CD4-positive, alpha-beta memory T cell (primary cell): ENCODE measurements around the gene DACT3. TPM values are rescaled to one million over a fixed set of nuclear protein-coding genes. Genes with fewer than 3 reads are reported as not detected.

Source experiments
- CTCF ChIA-PET: fragments of 350-600 bp; sonication (Branson Sonifier 250); formaldehyde crosslinking; loops from one replicate; lab custom pipeline; 2021; ENCODE audit warnings: inconsistent platforms; ENCODE audit not compliant: partially characterized antibody; lab: Charles Lee
- POLR2A ChIA-PET: fragments of 350-600 bp; sonication (Branson Sonifier 250); formaldehyde crosslinking; loops from one replicate; lab custom pipeline; 2021; ENCODE audit not compliant: partially characterized antibody; lab: Charles Lee
- DNase-seq, 5 donors: peaks; one replicate each; pipeline versions ENCODE4 v3.0.0 to v3.0.0-alpha.2; 2020 to 2022; ENCODE audit warnings: mixed read lengths in 1 of 5
- H3K27ac ChIP-seq: one replicate; pipeline ENCODE4 v1.7.0; 2013; ENCODE audit warnings: low read depth, low read length
- H3K27me3 ChIP-seq: 2 replicates; pipeline ENCODE4 v1.7.0; 2013; ENCODE audit warnings: mild to moderate bottlenecking, low read length, moderate library complexity; ENCODE audit not compliant: insufficient read depth
- H3K36me3 ChIP-seq: 2 replicates; pipeline ENCODE4 v1.7.0; 2013; ENCODE audit warnings: mild to moderate bottlenecking, low read length, moderate library complexity; ENCODE audit not compliant: insufficient read depth
- H3K4me1 ChIP-seq: 2 replicates; pipeline ENCODE4 v1.7.0; 2013; ENCODE audit warnings: mild to moderate bottlenecking, low read length, moderate library complexity; ENCODE audit not compliant: insufficient read depth
- H3K4me3 ChIP-seq, 2 donors: one replicate each; pipeline ENCODE4 v1.7.0; 2013; ENCODE audit warnings: low read length in 2 of 2, mild to moderate bottlenecking in 1 of 2
- H3K9me3 ChIP-seq, 2 donors: one replicate each; pipeline ENCODE4 v1.7.0; 2013; ENCODE audit warnings: low read length in 2 of 2, control low read depth in 1 of 2; ENCODE audit not compliant: control insufficient read depth in 1 of 2
- H3K27ac Mint-ChIP-seq, 7 donors: one replicate each; pipeline ENCODE4 v1.8.0; 2020 to 2021; ENCODE audit warnings: mixed read lengths in 7 of 7, mild to moderate bottlenecking in 6 of 7, inconsistent platforms in 3 of 7, moderate library complexity in 3 of 7
- H3K27me3 Mint-ChIP-seq, 2 donors: one replicate each; pipeline ENCODE4 v1.8.0; 2020 to 2021; ENCODE audit warnings: mixed read lengths in 2 of 2
- H3K36me3 Mint-ChIP-seq, 2 donors: one replicate each; pipeline ENCODE4 v1.8.0; 2020 to 2021; ENCODE audit warnings: mixed read lengths in 2 of 2, inconsistent platforms in 1 of 2, mild to moderate bottlenecking in 1 of 2
- H3K4me1 Mint-ChIP-seq, 4 donors: one replicate each; pipeline ENCODE4 v1.8.0; 2020 to 2021; ENCODE audit warnings: mixed read lengths in 4 of 4, mild to moderate bottlenecking in 1 of 4
- H3K4me3 Mint-ChIP-seq, 8 donors: one replicate each; pipeline ENCODE4 v1.8.0; 2020 to 2021; ENCODE audit warnings: mixed read lengths in 8 of 8, mild to moderate bottlenecking in 7 of 8, moderate library complexity in 6 of 8, inconsistent platforms in 3 of 8
- H3K9me3 Mint-ChIP-seq, 8 donors: one replicate each; pipeline ENCODE4 v1.8.0; 2020 to 2021; ENCODE audit warnings: mixed read lengths in 8 of 8, mild to moderate bottlenecking in 5 of 8, inconsistent platforms in 3 of 8, moderate library complexity in 1 of 8
- intact Hi-C: fragments of 100-400 bp; cut with micrococcal nuclease; formaldehyde crosslinking; loops from one replicate; pipeline ENCODE4 v1.15.1; 2023
- polyA plus RNA-seq, 2 donors: library from polyadenylated mRNA; unstranded; fragments of 300-500 nt; fragmentation: Illumina TruSeq; gene quantifications; one replicate each; pipeline ENCODE4 v1.2.3, GENCODE V29; 2021
- total RNA-seq, 2 experiments: library from RNA; stranded (reverse); gene quantifications; one replicate each; pipeline ENCODE4 v1.2.3, GENCODE V29; 2021

DACT3 gene
- total and polyA plus RNA-seq, 4 experiments from 2014 or later = not detected

DNA sequence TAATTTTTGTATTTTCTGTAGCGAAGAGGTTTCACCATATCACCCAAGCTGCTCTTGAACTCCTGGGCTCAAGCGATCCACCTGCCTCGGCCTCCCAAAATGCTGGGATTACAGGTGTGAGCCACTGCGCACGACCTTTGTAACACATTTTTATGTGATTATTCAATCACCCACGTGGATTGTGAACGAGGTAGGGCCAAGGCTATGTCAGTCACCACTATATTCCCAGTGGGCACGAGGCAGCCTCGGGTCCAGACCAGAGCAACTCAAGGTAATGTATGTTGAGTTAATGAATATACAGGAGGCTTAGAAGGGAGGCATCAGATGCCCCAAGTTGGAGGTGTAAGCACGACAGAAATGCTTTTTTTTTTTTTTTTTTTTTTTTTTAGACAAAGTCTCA lies 45.0 kb downstream of the DACT3 start:
- Histone ChIP-seq H3K27ac (no peak overlapping the region), H3K36me3 (no peaks in the 10 kb centered on the region), H3K9me3 (no peaks in the 10 kb centered on the region), H3K27me3 (no peaks in the 10 kb centered on the region), H3K4me3 (no peak overlapping the region), H3K4me1 (peaks cover 76% of the 10 kb centered on the region)
- Mint-ChIP-seq H3K4me1 (peaks cover 37 to 71% (median 56%) of the 10 kb centered on the region in 4 donors), H3K27ac (peak overlapping the region in 1 of 7 donors; percentile 65), H3K9me3 (peaks cover 0 to 2% (median 0%) of the 10 kb centered on the region in 8 donors), H3K36me3 (peaks cover 0 to 4% of the 10 kb centered on the region in 2 donors), H3K4me3 (peak overlapping the region in 1 of 8 donors; percentile 56), H3K27me3 (no peaks in the 10 kb centered on the region)
- no peak for DNase-seq
- CTCF ChIA-PET = interaction anchor here (1.2 to 11.6 kb wide), 9 partner anchors 9 to 113 kb away, joined by 3 to 188 read pairs (median 7); partner anchors contain the start of genes CALM3, DACT3 and PTGIR
- intact Hi-C loops = no loop called here
- POLR2A ChIA-PET = interaction anchor here (0.6 to 12.4 kb wide), 3 partner anchors 15 to 666 kb away, joined by 4 to 301 read pairs (median 10); partner anchors contain the start of genes CALM3 and DACT3

DNA sequence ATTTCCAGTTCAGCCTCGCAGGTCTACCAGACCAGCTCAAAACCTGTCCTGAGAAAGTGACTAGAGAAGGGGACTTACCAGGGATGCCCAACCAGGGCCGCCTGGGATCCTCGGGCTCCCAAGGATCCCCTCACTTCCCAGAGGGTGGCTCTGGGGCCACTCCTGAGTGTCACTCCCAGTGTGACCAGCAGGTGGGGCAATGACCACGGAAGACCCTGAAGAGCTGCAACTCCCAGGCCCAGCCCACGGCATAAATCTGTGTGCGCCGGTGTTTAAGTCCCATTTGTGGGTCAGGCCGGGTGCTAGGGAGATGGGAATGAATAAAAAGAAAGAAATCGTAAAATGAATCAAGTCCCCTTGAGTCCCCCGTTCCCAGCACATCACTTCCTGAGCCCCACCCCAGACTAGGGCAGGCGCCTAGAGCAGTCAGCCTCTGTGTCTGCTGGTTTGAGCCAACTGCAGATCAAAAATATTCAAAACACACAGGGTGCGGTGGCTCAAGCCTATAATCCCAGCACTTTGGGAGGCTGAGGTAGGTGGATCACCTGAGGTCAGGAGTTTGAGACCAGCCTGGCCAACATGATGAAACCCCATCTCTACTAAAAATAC lies 46.8 kb downstream of the DACT3 start:
- Histone ChIP-seq H3K36me3 (peaks cover 9% of the 10 kb centered on the region), H3K9me3 (no peaks in the 10 kb centered on the region), H3K4me3 (no peak overlapping the region), H3K4me1 (peaks cover 80% of the 10 kb centered on the region), H3K27me3 (no peaks in the 10 kb centered on the region), H3K27ac (no peak overlapping the region)
- peaks cover 45 to 75% (median 60%) of the 10 kb centered on the region in 4 donors for H3K4me1 Mint-ChIP-seq
- H3K4me3 Mint-ChIP-seq = peak overlapping the region in 7 of 8 donors; percentile 36 to 75 (median 52)
- DNase-seq = peak; percentile 70 to 75 (median 71)
- CTCF ChIA-PET = interaction anchor here (0.7 to 11.6 kb wide), 20 partner anchors 12 to 500 kb away, joined by 3 to 188 read pairs (median 5); partner anchors contain the start of genes CALM3, DACT3, GNG8 and ZC3H4
- peak overlapping the region; percentile 76 to 93 (median 83) for H3K27ac Mint-ChIP-seq
- POLR2A ChIA-PET = interaction anchor here (0.8 to 12.4 kb wide), 4 partner anchors 13 to 47 kb away, joined by 3 to 301 read pairs (median 24); partner anchors contain the start of genes CALM3 and DACT3
- intact Hi-C loops = loop anchor here (1.0 to 5.0 kb wide), 3 partner anchors 48 to 133 kb away; partner anchors contain the start of genes FKRP, PRKD2 and STRN4
- H3K27me3 Mint-ChIP-seq = no peaks in the 10 kb centered on the region
- peaks cover 0 to 2% (median 0%) of the 10 kb centered on the region in 8 donors for H3K9me3 Mint-ChIP-seq
- H3K36me3 Mint-ChIP-seq = peaks cover 15 to 20% of the 10 kb centered on the region in 2 donors

DNA sequence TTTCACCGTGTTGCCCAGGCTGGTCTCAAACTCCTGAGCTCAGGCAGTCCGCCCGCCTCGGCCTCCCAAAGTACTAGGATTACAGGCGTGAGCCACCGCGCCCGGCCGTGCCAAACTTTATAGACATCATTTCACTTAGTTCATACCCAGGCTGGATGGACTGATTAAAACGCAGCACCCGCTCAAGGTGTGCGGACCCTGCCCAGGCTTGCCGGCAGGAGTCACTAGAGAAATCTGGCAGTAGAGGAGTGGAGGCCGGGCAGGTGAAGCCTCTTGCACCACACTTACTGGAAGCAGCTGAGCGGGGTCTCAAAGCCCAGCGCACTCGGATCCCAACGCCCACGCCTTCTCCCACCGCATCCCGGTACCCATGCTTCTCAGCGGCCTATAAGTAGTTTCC lies 47.5 kb downstream of the DACT3 start:
- Histone ChIP-seq H3K9me3 (no peaks in the 10 kb centered on the region), H3K36me3 (peaks cover 16% of the 10 kb centered on the region), H3K27ac (no peak overlapping the region), H3K27me3 (no peaks in the 10 kb centered on the region), H3K4me3 (no peak overlapping the region), H3K4me1 (peaks cover 77% of the 10 kb centered on the region)
- CTCF ChIA-PET = interaction anchor here (0.7 to 11.6 kb wide), 20 partner anchors 8 to 500 kb away, joined by 3 to 188 read pairs (median 5); partner anchors contain the start of genes CALM3, DACT3 and ZC3H4
- POLR2A ChIA-PET = interaction anchor here (1.7 to 12.4 kb wide), 3 partner anchors 13 to 48 kb away, joined by 4 to 301 read pairs (median 43); partner anchors contain the start of genes CALM3 and DACT3
- Mint-ChIP-seq H3K27ac (peak overlapping the region; percentile 53 to 93 (median 83)), H3K27me3 (no peaks in the 10 kb centered on the region), H3K4me3 (peak overlapping the region in 1 of 8 donors; percentile 31), H3K36me3 (peaks cover 22 to 26% of the 10 kb centered on the region in 2 donors), H3K9me3 (peaks cover 0 to 2% (median 0%) of the 10 kb centered on the region in 8 donors), H3K4me1 (peaks cover 39 to 74% (median 59%) of the 10 kb centered on the region in 4 donors)
- intact Hi-C loops = loop anchor here (5.0 kb wide), 2 partner anchors 104 to 134 kb away; partner anchors contain the start of genes FKRP, PRKD2 and STRN4
- peak in 1 of 5 donors; percentile 29 for DNase-seq

- Mint-ChIP-seq H3K4me1 (peaks cover 39 to 77% (median 58%) of the 10 kb centered on the region in 4 donors), H3K4me3 (peak overlapping the region; percentile 54 to 85 (median 76)), H3K27ac (peak overlapping the region; percentile 83 to 96 (median 96)), H3K9me3 (peaks cover 0 to 2% (median 0%) of the 10 kb centered on the region in 8 donors), H3K36me3 (peaks cover 29 to 41% of the 10 kb centered on the region in 2 donors), H3K27me3 (no peaks in the 10 kb centered on the region)
- Histone ChIP-seq H3K27me3 (no peaks in the 10 kb centered on the region), H3K27ac (peak overlapping the region; percentile 55), H3K4me3 (peak overlapping the region; percentile 0 to 34), H3K4me1 (peaks cover 65% of the 10 kb centered on the region), H3K36me3 (peaks cover 34% of the 10 kb centered on the region), H3K9me3 (no peaks in the 10 kb centered on the region)
- ChIA-PET POLR2A (interaction anchor here (0.7 to 12.4 kb wide), 16 partner anchors 11 to 502 kb away, joined by 3 to 301 read pairs (median 5); partner anchors contain the start of genes CALM3, DACT3 and ZC3H4), CTCF (interaction anchor here (0.6 to 11.6 kb wide), 17 partner anchors 10 to 872 kb away, joined by 3 to 188 read pairs (median 4); partner anchors contain the start of genes CALM3, DACT3 and PTGIR)
- DNase-seq = peak in 1 of 5 donors; percentile 23
- intact Hi-C loops = loop anchor here (1.0 to 5.0 kb wide), 4 partner anchors 10 to 136 kb away; partner anchors contain the start of genes CALM3, FKRP, PRKD2 and STRN4
These were observed 49.2 kb downstream of the DACT3 start for GRCh38 chr19:46611776-46612175.

- H3K4me1 ChIP-seq = peaks cover 59% of the 10 kb centered on the region
- POLR2A ChIA-PET = interaction anchor here (0.7 to 12.4 kb wide), 15 partner anchors 10 to 502 kb away, joined by 3 to 301 read pairs (median 5); partner anchors contain the start of genes CALM3, DACT3 and ZC3H4
- DNase-seq = peak; percentile 36 to 52 (median 41)
- Mint-ChIP-seq H3K4me1 (peaks cover 39 to 76% (median 58%) of the 10 kb centered on the region in 4 donors), H3K9me3 (peaks cover 0 to 2% (median 0%) of the 10 kb centered on the region in 8 donors), H3K27ac (peak overlapping the region; percentile 83 to 96 (median 96)), H3K4me3 (peak overlapping the region; percentile 68 to 85 (median 73)), H3K27me3 (no peaks in the 10 kb centered on the region), H3K36me3 (peaks cover 35 to 48% of the 10 kb centered on the region in 2 donors)
- H3K9me3 ChIP-seq = no peaks in the 10 kb centered on the region
- H3K27me3 ChIP-seq = no peaks in the 10 kb centered on the region
- CTCF ChIA-PET = interaction anchor here (0.5 to 11.6 kb wide), 10 partner anchors 11 to 351 kb away, joined by 3 to 188 read pairs (median 7); partner anchors contain the start of genes CALM3 and DACT3
- peaks cover 41% of the 10 kb centered on the region for H3K36me3 ChIP-seq
- peak overlapping the region; percentile 55 for H3K27ac ChIP-seq
- intact Hi-C loops = loop anchor here (1.0 to 5.0 kb wide), 3 partner anchors 10 to 136 kb away; partner anchors contain the start of genes CALM3, FKRP, PRKD2 and STRN4
- peak overlapping the region; percentile 0 to 34 for H3K4me3 ChIP-seq
These were observed 49.9 kb downstream of the DACT3 start for GRCh38 chr19:46610851-46611770.

DNA sequence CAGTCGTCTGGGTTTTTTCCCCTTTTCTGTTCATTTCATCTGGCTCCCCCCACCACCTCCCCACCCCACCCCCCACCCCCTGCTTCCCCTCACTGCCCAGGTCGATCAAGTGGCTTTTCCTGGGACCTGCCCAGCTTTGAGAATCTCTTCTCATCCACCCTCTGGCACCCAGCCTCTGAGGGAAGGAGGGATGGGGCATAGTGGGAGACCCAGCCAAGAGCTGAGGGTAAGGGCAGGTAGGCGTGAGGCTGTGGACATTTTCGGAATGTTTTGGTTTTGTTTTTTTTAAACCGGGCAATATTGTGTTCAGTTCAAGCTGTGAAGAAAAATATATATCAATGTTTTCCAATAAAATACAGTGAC lies 50.6 kb downstream of the DACT3 start:
- no peaks in the 10 kb centered on the region for H3K9me3 ChIP-seq
- peaks cover 0 to 2% (median 0%) of the 10 kb centered on the region in 8 donors for H3K9me3 Mint-ChIP-seq
- H3K27ac Mint-ChIP-seq = peak overlapping the region; percentile 83 to 96 (median 96)
- H3K4me1 Mint-ChIP-seq = peaks cover 39 to 78% (median 58%) of the 10 kb centered on the region in 4 donors
- H3K36me3 Mint-ChIP-seq = peaks cover 35 to 52% of the 10 kb centered on the region in 2 donors
- H3K27me3 ChIP-seq = no peaks in the 10 kb centered on the region
- POLR2A ChIA-PET = interaction anchor here (1.1 to 12.4 kb wide), 5 partner anchors 9 to 104 kb away, joined by 4 to 301 read pairs (median 19); partner anchors contain the start of genes CALM3 and DACT3
- no peaks in the 10 kb centered on the region for H3K27me3 Mint-ChIP-seq
- no peak for DNase-seq
- peaks cover 47% of the 10 kb centered on the region for H3K36me3 ChIP-seq
- H3K4me3 ChIP-seq = no peak overlapping the region
- intact Hi-C loops = loop anchor here (5.0 kb wide), 2 partner anchors 107 to 137 kb away; partner anchors contain the start of genes FKRP, PRKD2 and STRN4
- peak overlapping the region; percentile 55 for H3K27ac ChIP-seq
- H3K4me3 Mint-ChIP-seq = peak overlapping the region in 6 of 8 donors; percentile 35 to 85 (median 73)
- peaks cover 54% of the 10 kb centered on the region for H3K4me1 ChIP-seq
- CTCF ChIA-PET = interaction anchor here (2.0 to 11.6 kb wide), 4 partner anchors 10 to 103 kb away, joined by 6 to 188 read pairs (median 44); partner anchors contain the start of genes CALM3 and DACT3
